EL (cell line): ENCODE measurements around the gene STAMBP.
"Not testable (repeated sequence)": the region's sequence is repeated elsewhere in the genome, so short reads cannot be mapped to it uniquely, and the experiment has no call there.

Experiments used
- DNase-seq: peaks from one replicate; pipeline ENCODE4 v3.0.0-alpha.2; 2016

STAMBP gene

GRCh38 chr2:73888388-73888787 is 59.6 kb downstream of the STAMBP start:
- no peak for DNase-seq

- DNase-seq, result no peak
These were observed 60.4 kb downstream of the STAMBP start for GRCh38 chr2:73889206-73889605.

- no peak for DNase-seq
These were observed 61.7 kb downstream of the STAMBP start for GRCh38 chr2:73890301-73891092.

GRCh38 chr2:73891276-73891901 is 62.6 kb downstream of the STAMBP start:
- DNase-seq, result no peak

- peak; percentile 35 for DNase-seq
These were observed 64.0 kb downstream of the STAMBP start, which contains the start of gene ACTG2 for GRCh38 chr2:73892631-73893329. Gene ACTG2, plus strand, starts transcription at chr2:73893008. Its CDS starts 8,304 bp downstream, at chr2:73901312.

- no peak for DNase-seq
These were observed 65.2 kb downstream of the STAMBP start for GRCh38 chr2:73893764-73894474.

GRCh38 chr2:73894475-73894850 is 65.7 kb downstream of the STAMBP start:
- no peak for DNase-seq

- no peak for DNase-seq
These were observed 66.1 kb downstream of the STAMBP start for GRCh38 chr2:73894877-73895276.

- DNase-seq, result no peak
These were observed 66.7 kb downstream of the STAMBP start for GRCh38 chr2:73895473-73895872.

GRCh38 chr2:73896362-73897239 is 67.8 kb downstream of the STAMBP start:
- DNase-seq, result peak; percentile 77

GRCh38 chr2:73897240-73897583 is 68.5 kb downstream of the STAMBP start:
- DNase-seq, result no peak

GRCh38 chr2:73897934-73898333 is 69.2 kb downstream of the STAMBP start:
- DNase-seq, result no peak

- no peak for DNase-seq
These were observed 71.1 kb downstream of the STAMBP start for GRCh38 chr2:73899801-73900336.

GRCh38 chr2:73901143-73901542 is 72.4 kb downstream of the STAMBP start:
- DNase-seq, result no peak

- no peak for DNase-seq
These were observed 73.5 kb downstream of the STAMBP start for GRCh38 chr2:73902284-73902683.

- no peak for DNase-seq
These were observed 74.6 kb downstream of the STAMBP start for GRCh38 chr2:73903313-73903712.

GRCh38 chr2:73903949-73904613 is 75.3 kb downstream of the STAMBP start:
- not testable (repeated sequence) for DNase-seq

- DNase-seq, result no peak
These were observed 76.2 kb downstream of the STAMBP start for GRCh38 chr2:73904952-73905351.

- DNase-seq, result no peak
These were observed 78.2 kb downstream of the STAMBP start for GRCh38 chr2:73906847-73907505.

GRCh38 chr2:73907840-73908452 is 79.2 kb downstream of the STAMBP start:
- DNase-seq, result no peak
